RCC 7860 (cell line): ENCODE results near the gene NRL.
A peak's percentile ranks its signal among the peaks of the same experiment; 100 is the strongest.

Source experiments
- DNase-seq: peaks from one replicate; pipeline ENCODE4 v3.0.0-alpha.2; 2015; ENCODE audit warnings: low spot score
- FAIRE-seq: peaks from 2 replicates; lab custom pipeline; 2012; peaks lifted over from hg19 to GRCh38; lab: Jason Lieb, UNC

Gene NRL

DNA sequence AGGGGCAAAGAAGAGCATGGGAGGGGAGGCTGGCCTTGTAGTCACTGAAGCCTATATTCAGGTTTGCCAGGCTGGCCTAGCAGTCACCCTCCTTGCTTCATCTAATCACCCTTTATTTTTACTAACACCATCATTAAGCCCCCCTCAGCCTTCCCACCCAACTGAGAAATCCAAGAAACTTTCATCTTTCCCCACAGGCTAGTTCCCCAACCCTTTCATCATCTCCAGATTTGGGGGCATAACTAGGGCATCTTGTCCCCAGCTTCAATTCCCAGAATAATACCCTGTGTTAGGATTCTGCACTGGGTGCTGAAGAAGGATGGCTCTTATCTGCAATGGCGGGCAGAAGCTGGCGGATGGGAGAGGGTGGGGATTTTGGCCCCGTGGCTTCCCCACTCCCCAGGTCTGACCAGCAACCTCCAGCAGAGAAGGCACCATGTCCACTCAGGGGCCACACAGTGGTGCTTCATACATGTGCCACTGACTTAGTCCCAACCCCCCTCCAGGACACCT is 13.7 kb downstream of the NRL start:
- FAIRE-seq = no peak
- no peak for DNase-seq

DNA sequence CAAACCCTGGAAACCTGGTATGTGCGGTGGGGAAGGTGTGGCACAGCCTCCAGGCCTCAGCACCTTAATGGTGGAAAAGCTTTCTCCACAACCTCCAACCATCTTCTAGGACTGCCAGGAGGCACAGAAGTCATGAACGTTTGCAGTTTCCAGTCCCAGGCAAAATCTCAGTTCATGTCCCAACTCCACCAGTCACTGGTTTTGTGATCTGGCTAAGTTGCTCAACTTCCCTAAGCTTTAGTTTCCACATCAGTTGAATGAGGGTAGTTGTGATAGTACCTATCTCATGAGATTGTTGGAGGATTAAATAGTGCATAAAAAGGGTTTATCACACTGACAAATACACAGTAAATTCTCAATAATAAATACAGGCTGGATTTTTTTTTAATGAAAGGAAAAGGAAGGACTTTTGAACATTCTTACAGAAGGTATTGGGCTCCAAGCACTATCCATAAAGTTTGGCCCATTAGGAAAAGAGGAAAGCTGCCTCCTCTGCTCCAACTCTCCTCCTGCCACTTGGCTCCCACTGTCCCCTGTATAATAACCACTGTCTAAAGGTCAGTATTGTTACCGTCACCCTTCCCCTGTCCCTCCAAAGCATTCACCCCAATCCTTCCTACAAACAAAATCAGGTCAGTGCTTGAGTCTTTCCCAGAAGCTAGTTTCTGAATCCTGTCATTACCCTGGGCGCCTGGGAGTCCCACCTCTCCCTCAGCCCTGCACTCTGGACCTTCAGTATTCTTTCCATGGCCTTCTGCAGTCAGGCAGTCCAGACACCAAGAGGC is 14.4 kb downstream of the NRL start:
- FAIRE-seq (no peak), DNase-seq (no peak)

DNA sequence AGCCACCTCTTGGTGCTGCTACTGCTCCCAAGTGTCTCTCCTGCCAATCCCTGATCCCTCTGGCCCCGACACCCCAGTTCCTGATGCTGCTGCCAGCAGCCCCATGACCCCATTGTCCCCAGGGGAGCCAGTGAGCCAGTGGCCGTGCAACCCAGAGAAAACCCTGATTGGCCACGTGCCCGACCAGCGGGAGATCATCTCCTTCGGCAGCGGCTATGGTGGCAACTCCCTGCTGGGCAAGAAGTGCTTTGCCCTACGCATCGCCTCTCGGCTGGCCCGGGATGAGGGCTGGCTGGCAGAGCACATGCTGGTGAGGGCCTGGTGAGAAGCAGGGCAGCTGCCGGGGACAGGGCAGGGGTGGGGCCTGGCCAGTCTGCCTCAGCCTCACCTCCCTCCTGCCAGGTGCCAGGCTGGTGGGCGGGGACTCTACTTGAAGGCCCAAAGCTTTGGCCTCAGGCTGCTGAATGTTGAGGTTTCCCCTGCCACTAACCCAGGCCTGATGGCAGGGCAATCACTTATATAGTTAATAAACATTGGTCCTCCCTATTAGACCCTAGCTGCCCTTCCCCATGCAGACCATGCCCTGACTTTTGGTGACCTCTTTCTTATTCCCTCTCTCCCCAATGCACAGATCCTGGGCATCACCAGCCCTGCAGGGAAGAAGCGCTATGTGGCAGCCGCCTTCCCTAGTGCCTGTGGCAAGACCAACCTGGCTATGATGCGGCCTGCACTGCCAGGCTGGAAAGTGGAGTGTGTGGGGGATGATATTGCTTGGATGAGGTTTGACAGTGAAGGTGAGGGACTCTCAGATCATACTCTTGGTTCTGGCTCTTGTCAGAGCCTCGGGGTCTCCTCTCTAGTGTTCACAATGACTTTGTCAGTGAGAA is 15.6 kb downstream of the NRL start:
- DNase-seq (no peak), FAIRE-seq (no peak)

DNA sequence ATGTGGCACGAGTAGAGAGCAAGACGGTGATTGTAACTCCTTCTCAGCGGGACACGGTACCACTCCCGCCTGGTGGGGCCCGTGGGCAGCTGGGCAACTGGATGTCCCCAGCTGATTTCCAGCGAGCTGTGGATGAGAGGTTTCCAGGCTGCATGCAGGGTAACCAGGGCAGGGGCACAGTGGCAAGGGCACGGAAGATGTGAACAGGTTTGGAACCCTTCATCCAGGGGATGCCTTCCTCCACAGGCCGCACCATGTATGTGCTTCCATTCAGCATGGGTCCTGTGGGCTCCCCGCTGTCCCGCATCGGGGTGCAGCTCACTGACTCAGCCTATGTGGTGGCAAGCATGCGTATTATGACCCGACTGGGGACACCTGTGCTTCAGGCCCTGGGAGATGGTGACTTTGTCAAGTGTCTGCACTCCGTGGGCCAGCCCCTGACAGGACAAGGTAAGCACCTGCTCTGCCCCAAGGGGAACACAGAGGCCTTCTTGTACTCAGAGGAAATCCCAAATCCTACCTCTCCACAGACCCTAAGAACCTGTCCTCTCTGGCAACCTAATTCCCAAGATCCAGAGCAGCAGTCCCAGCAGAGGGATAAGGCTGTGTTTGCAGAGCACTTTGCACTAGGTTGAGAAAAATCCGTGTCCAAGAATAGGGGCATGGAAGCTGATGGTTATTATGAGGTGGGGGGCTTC is 16.4 kb downstream of the NRL start:
- DNase-seq (no peak), FAIRE-seq (no peak)

DNA sequence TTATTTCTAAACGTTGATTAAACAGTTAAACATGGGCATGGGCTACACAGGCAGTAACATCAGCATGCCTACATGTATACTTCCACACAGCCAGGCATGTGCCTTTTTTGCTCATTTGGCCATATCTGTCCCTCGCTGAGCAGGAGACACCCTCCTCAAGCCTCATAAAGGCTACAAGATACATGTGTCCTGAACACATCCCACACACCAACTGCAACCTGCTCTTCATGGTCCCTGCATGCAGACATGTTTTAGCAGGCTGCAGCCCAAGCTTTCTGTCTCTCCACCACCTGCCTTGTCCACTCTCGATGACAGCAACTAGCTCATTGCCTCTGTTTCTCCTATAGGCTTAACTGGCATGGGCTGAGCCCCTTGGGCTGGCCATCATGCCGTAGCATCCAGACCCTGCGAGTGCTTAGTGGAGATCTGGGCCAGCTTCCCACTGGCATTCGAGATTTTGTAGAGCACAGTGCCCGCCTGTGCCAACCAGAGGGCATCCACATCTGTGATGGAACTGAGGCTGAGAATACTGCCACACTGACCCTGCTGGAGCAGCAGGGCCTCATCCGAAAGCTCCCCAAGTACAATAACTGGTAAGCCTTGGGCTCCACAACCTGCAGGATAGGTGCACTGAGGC is 18.1 kb downstream of the NRL start:
- DNase-seq = no peak
- no peak for FAIRE-seq

DNA sequence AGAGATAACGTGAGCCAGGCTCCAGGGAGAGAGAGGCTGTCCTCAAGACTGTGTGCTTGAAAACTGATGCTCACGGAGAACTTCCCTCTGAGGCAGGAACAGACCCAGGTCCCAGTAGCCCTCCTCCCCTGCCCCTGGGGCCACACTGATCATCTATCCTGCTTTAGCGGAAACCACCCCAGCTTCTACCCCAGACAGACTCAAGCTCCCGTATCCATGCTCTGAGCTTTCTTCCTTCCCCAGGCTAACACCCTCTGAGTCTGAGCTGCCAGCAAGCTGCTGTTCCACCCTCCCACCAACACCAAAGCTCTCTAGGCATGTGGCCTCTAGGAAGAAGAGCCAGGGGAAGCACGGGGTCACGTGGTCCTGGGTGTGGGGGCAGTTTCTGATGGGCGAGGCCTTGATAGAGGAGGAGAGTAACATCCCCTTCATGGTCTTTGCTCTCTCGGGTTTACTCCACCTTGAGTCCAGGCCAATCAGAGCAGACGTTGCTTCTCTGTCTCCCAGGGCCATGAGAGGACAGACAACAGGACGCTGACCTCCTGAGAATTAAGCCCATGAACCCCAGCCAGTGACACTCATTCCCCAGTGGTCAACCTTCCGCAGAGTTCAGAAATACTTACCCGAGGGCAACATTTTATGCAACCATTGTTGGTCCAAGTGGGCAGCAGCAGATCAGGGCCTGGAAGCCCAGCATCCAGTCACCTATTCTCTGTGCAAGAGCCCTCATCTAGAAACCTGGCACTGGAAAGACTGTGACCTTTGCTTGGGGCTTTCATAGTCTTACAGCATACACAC is 19.3 kb downstream of the NRL start:
- FAIRE-seq (no peak), DNase-seq (peak; percentile 49)

DNA sequence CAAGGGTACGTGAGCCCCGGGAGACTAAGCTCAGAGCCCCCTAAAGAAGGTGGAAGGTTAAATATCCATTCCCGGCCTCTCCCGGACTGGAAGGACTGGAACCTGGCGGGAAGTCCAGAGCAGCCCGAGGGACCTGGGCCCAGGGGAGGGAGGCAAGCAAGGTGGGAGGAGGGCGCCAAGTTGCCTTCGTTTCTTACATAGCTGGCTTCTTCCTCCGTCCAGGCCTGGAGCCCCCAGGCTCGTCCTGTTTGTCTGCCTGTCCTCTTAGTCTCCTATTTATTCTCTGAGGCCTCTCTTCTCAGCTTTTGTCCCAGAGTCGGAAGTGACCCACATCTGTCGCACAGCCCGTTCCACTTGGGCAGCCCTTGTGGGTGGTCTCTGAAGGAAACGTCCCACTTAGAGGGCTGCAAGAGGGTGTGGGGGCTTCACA is 19.9 kb downstream of the NRL start:
- DNase-seq (no peak), FAIRE-seq (no peak)

DNA sequence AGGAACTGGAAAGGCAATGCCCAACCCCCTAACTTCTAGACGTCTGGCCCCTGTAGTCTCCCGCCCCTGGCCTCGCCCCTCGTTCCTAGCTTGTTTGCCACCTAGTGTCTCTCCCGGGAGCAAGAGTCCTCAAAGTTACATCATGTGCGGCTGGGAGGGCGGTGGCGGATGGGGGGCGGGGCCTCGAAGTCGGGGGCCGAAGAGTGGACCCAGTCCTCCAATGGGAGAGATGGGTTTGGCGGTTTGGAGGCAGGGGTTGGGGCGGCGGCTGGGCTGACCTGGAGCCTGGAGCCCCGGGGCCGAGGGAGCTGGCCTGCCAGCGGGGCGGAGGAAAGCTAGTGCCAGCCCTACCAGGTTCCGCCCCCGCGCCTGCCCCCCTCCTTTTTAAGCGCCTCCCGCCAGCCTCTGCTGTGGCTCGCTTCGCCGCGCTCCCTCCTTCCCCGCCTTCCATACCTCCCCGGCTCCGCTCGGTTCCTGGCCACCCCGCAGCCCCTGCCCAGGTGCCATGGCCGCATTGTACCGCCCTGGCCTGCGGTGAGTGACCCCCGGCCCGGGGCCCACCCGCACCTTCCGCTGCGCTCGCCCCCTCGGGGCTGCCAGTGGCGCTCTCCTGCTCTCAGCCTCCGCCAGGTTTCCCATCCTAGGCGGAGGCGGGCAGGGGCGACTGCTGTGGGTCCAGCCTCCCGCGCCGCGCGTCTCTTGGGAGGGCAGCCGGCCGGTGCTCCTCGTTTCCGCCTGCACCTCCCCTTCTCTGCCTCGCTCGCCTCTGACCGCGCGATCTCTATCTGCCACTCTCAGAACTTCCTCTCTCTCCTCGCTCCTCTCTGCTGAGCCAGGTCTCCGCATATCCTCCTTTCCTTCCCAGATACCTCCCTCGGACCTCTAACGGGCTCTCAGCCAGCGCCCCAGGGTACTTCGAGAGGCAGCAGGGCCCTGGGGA is 20.6 kb downstream of the NRL start, which contains the start of gene PCK2:
Gene PCK2 (plus strand): TSS at position 411 of the 940 bp plus-strand sequence. CDS start 95 bp downstream, at position 506.
- no peak for FAIRE-seq

DNA sequence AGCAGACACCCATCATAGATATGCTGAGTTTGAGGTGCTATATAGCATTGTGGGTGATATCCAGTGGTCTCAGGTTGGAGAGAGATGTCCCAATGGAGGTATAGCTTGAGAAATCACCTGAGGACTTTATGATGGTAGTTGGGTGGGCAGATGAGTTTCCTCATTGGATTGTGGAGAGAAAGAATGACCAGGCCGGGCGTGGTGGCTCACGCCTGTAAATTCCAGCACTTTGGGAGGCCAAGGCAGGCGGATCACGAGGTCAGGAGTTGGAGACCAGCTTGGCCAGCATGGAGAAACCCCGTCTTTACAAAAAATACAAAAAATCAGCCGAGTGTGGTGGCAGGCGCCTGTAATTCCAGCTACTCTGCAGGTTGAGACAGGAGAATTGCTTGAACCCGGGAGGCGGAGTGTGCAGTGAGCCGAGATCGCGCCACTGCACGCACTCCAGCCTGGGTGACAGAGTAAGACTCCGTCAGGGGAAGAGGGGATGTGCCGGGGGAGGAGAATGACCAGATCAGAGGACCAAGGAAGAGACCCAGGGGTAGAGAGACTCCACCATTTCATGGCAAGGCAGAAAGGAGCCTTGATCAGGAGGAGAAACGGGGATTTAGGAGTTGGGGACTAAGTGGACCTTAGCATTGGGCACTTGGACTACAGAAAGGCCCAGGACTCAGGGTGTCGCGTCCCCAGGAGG is 21.4 kb downstream of the NRL start:
- FAIRE-seq (no peak), DNase-seq (no peak)

More for the DNA sequence above, 20.6 kb downstream of the NRL start, which contains the start of gene PCK2:
- peak; percentile 58 for DNase-seq

DNA sequence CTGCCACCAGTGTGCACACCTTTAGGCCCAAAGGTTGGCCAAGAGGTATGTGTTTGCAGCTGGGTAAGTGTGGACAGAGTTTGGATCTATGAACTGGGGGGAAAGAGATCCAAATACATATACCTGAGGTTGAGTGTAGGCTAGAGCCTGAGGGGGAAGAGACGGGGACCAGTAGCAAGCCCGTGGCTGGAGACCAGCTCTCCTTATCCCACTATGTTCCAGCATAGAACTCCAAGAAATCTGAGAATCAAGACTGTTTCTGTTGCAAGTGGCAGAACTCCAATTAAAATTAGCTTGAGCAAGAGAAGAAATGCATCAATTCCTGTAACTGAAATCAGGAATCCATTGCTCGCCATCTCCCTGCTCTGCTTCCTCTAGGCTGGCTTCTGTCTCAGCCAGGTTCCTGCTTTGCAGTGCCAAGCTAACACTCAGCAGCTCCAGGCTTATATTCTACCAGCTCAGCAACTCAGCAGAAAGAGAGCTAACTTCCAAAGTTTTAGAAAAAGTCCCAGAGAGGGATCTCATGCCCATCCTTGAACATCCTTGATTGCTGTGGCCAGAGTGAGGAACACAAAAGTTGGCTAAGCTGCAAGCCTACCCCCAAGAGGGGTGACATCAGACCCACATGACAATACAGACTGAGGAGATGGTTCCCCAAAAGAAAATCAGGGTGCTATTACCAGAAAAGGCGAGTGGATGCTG is 22.1 kb downstream of the NRL start:
- FAIRE-seq (no peak), DNase-seq (no peak)

DNA sequence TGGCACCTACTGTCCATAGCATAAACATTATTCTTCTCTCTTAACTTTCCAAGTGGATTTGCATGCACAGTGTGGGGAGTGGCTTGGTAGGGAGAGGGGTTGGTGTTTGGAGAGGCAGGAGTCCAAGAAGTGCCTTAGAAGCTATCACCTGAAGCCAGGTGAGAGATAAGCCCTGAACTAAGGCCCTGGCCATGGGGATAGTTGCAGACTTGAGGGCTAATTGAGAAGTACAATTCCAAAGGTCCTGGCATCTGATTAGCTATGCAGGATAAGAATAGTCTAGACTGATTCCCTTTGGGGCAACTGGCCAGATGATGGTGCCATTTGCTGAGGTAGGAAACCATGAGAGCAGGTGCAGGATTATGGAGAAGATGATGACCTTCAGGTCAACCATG is 22.6 kb downstream of the NRL start:
- FAIRE-seq = no peak

DNA sequence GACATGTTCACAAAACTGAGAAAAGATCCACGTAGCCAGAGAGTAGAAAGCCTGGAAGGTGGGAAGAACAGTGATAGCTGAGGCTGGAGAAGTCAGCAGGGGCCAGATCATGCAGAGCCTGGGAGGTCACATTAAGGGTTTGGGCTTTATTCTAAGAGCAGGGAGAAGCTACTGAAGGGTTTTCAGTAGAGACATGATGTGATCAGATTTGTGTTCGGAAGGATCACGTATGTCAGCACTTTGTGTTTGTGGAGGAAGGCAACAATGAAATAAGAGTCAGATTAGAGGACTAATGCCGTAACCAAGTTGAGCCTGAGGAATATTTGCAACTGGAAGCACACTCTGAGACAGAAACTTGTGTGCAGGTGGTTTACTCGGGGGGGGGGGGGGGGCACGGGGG is 24.9 kb downstream of the NRL start:
- no peak for FAIRE-seq
- DNase-seq = no peak

More for the DNA sequence above, 22.6 kb downstream of the NRL start:
- no peak for DNase-seq

DNA sequence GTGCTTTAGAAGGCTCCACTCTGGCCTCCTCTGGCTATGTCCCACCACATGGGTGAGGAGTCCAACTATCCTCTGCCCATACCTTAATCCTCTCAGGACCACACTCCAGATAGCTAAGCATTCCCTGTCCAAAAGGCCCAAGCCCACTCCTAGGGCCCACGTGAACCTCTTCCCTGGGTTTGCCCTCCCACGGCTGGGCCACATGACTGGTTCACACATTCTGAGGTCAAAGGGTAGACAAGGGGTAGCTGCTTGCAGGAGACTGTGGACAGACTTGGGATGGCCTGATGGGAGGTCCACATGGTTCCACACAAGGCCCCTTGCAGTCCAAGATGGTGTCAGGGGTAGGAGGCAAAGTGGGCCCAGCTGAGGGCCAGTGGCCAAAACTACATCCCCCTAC is 26.7 kb downstream of the NRL start:
- no peak for FAIRE-seq

DNA sequence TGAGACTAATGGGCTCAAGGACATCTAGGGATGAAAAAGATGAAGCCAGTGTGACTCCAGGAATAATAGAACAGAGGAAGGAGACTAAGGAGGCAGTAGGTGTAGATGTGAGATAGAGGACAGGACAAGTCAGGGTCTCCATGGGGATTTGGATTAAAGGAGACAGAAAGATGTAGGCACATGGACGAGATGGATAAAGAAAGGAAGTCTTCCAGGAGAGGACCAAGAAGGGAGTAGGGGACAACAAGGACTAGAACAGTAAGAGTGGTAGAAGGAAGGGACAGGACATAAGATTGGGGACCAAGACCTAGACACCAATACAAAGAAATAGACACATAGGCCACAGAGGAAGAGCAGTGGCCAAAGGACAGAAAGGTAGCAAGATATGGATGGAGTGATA is 27.7 kb downstream of the NRL start:
- FAIRE-seq (no peak), DNase-seq (no peak)

More for the DNA sequence above, 26.7 kb downstream of the NRL start:
- no peak for DNase-seq

DNA sequence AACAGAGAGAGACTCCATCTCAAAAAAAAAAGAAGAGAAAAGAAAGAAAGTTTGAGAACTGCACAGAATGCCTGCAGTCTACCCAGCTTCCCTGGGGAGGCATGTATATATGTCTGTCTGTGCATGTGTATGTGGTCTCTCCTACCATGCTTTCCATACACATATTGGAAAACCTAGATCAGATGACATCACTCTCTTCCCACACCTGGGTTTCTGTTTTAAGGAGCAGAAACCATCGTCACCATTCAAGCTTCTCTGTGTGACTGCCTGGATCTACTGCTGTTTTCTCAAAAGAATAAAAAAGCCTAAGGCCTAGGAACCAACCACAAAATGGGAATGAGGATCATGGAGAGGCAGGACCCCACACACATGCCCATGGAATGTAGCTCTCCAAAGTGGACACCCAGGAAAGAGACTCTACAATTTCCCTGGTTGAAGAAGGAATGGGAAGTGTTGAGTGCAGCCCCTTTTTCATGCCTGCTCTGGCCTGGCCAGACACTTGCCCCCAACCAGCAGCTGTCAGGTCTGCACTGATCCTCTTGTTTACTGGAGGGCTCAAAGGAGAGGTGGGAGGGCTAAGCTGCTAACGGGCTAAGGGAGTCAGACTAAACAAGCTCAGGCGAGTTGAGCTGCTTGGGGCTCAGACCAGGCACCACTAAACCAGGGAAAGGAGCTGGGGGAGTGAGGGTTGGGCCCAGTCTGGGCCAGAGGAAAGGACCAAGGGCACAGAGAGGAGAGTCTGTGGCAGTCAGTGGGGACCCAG is 28.4 kb downstream of the NRL start:
- FAIRE-seq (no peak), DNase-seq (no peak)

DNA sequence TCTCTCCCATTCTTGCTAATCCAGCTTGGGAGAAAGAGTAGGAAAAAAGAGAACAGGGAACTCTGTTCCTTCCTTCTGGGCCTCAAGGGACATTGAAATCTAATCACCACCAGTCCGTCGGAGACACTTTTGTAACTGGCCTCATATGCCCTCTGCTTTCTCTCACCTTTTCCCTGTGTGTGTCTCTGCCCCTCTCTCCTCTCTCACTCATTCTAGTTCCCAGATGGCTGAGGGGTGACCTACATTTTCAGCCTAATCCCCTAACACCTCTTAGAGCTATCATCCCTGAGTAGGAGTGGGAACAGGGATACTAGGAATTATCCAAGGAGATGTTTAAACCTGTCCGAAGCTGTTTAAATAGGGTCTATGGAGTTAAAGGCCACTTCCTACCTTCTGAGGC is 29.5 kb downstream of the NRL start:
- DNase-seq (no peak), FAIRE-seq (no peak)

DNA sequence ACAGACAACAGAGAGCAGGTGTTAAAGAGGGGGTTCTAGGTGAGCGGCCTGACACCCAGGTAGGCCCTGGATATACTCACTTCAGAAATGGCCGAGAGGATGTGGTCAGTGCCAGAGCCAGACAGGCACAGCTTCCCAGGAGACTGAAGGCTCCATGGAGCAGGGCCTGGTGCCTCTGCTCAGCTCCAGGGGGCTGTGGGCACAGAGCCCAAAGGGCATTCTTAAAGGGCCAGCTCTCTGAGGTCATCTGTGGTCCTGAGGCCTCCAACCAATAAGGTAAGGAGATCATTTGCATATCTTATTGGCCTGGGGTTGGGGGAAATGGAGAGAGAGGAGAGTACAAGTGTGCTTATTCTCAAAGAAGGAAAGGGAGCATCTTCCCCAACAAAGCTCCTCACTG is 30.3 kb downstream of the NRL start:
- DNase-seq = no peak
- FAIRE-seq = no peak
